HG03571 (cell line): ENCODE data around the gene SORL1.

Experiments used
- ATAC-seq: cut with Tn5 transposase; IDR thresholded peaks from one replicate; pipeline ENCODE4 v1.9.1; 2021; ENCODE audit not compliant: unreplicated experiment

The SORL1 gene

DNA sequence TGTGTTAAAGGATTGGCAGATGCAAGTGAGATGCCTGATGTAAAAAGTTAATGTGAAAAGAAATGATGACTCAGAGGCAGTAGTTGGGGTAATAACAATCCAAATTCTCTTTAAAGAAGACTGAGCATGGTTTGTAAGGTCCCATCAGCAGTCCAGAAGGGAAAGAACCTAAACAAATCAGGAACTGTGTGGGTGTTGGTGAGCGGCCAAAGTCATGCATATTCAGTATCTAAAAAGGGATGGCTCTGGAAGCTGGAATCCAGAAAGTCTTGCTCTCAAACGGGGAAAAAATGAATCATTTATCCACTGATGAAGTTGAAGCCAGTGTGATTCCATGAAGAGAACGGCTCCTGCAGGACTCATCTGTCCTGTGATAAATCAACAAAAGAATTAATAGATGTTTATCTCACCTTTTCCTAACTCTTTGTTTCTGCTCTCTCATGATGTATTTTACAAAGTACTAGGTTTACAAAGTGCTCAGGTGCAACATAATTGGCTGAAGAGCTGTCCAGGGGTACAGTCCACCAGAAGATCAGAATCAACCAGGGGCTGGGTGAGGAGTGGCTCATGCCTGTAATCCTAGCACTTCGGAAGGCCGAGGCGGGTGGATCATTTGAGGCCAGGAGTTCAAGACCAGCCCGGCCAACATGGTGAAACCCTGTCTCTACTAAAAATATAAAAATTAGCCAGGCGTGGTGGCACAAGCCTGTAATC is 21.1 kb downstream of the SORL1 start:
- no peak for ATAC-seq

DNA sequence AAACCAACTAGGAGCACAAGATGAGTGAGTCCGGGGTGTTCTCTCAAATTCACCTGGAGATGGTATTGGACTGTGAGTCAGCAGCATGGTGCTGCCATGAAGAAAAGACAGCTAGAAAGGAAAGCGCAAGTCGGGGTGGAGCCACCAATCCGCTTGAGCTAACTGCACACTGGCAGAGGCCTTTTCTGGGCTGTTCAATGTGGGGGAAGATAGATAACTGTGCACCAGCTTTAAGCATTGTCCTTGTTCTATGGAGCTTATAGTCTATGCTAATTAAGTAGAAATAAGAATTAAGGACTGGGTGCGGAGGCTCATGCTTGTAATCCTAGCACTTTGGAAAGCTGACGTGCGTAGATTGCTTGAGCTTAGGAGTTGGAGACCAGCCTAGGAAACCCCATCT is 22.6 kb downstream of the SORL1 start:
- ATAC-seq: no peak

DNA sequence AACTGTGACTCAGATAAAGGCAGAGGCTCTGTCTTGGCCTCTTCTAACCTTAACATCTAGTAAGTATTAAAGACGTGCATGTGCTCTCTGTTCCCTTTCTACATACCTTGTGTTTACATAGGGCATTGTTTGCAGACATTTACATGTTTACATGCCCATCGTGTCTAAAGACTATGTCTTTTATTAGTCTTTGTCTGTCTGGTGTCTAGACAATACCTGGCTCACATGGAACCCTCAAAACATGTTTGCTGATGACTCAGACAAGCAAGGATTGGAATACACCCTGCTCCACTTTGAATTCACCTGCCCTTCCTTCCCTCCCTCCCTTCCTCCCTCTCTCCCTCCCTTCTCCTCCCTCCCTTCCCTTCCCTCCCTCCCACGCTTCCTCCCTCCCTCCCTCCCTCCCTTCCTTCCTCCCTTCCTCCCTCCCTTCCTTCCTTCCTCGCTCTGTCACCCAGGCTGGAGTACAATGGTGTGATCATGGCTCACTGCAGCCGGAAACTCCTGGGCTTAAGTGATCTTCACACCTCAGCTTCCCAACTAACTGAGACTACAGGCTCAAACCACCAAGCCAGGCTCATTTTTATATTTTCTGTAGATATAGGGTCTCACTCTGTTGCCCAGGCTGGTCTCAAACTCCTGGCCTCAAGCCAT is 24.4 kb downstream of the SORL1 start:
- ATAC-seq: no peak

DNA sequence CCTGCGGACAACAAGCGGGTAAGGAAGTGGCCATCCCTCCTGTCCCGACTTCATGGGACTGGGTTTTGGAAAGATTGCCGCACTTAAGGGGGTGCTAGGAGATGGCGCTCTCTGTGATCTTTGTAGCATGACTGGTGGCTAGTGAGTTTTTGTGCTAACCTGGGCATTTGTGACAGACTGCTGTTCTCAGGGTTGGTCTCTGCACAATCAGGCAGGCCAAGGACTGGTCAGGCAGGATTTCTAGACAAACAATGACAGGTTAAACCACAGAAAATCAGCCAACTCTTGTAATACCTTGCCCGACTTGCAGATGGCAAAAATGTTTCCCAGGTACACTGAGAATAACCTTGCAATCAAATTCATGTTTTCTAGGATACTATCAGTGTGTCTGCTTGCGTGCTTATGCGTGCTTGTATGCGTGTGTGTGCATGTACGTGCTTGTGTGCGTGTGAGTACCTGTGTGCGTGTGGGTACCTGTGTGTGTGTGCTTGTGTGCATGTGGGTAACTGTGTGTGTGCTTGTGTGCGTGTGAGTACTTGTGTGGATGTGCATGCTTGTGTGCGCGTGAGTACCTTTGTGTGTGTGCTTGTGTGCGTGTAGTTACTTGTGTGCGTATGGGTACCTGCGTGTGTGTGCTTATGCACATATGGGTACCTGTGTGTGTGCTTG is 26.2 kb downstream of the SORL1 start:
- ATAC-seq: no peak

DNA sequence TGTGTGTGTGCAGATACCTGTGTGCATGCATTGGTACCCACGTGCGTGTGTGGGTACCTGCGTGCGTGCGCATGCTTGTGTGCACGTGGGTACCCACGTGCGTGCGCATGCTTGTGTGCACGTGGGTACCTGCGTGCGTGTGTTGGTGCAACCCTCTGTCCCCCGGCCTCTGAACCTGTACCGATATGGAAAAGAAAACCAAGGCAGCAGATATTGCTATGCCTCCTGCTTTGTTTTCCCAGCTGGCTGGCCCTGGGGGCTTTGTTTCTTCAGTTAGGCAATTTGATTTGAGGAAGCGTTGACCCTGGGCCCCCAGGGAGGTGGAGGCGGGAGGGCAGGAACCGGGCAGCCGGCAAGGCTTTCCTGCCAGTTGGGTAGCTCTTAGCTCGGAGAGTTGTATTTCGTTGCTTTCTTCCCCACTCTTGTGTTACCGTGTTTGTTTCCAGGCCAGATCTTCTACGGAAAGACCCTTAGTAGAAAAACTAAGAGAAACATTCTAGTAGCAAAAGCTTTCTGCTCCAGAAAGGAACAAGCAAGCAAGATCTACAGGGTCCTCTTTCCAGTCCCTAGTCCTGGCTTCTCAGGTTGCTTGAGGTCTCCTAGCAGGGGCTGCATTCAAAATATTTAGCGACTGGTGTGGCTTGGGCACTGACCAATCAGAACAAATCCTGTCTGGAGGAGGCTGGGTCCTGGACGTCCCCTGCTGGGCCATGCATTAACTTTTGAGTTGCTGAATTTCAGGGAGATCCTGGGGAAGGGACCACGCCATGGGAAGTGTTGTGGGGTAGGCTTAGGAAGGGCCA is 27.0 kb downstream of the SORL1 start:
- no peak for ATAC-seq

DNA sequence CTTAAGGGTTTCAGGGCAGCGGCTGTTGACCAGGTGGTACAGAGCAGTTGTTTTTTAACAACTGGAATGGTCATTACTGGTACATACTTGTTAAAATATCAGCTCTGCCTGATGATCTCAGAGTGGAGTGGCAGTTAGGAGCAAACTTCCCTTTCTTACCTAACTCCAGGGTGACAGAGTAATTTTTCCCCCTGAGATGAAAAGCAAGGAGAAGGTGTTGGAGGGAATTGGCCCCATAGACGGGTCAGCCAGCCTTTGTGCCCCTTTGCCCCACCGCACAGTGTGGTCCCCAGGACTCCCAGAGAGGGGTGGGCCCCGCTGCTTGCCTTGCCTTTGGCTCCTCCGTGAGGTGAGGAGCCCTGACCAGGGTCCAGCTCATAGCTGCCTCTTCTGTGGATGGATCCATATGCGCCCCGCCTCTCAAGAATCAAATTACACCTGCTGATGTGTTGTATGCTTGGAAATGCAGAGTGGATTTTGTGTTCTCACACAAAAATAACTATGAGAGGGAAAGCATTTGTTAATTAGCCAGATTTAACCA is 27.7 kb downstream of the SORL1 start:
- no peak for ATAC-seq

DNA sequence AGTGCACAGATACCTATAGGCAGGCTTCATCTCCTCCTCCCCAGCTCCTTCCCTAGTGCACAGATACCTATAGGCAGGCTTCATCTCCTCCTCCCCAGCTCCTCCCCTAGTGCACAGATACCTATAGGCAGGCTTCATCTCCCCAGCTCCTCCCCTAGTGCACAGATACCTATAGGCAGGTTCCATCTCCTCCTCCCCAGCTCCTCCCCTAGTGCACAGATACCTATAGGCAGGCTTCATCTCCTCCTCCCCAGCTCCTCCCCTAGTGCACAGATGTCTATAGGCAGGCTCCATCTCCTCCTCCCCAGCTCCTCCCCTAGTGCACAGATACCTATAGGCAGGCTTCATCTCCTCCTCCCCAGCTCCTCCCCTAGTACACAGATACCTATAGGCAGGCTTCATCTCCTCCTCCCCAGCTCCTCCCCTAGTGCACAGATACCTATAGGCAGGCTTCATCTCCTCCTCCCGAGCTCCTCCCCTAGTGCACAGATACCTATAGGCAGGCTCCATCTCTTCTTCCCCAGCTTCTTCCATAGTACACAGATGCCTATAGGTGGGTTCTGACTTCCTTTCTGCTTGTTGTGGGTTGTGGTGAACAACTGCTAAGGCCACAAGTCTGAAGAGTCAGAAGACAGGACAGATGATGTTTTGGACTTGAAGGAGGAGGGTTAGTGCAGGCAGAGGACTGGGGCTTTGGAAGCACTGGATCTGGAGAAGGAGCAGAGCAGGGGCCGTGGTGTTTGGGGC is 29.5 kb downstream of the SORL1 start:
- peak; percentile 46 for ATAC-seq

DNA sequence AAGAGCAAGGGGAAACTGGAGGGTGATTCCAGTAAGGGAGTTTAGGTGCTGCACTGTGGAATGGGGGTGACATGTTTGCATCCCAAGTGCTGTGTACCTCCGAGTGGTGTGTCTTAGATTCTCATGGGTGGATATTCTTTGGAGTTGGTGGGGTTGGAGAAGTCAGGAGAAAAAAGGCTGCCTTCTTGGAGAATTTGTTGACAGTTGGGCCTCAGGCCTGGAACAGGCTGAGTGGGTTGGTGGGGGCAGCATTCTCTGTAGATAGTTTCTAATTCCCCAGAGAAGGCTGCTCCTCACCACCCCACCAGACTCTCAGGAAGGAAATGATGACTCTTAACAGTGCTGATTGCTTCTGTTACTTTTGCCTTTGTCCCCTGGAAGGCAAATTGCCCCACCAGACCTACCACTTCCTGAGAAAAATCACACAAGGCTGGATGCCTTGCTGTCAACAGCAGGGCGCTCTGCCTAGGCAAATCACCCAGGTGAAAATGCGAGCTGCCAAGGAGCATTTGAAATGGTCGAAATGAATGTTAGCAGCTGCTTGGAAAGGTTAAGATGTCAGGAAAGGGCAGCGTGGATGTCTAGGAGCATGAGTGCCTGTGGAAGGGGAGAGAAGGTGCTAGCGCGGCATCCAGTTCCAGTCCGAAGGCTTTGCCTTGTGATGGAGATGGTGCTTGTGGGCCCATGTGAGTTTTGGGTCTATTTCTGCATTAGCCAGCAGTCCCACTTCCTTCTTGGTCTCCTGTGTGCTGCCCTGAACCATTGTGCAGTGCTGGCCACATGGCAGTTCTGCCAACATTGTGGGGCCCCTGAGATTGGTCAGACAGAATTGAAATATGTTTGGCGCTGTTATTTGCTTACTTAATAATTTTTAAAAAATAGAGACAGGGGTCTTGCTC is 30.4 kb downstream of the SORL1 start:
- peak; percentile 77 for ATAC-seq

DNA sequence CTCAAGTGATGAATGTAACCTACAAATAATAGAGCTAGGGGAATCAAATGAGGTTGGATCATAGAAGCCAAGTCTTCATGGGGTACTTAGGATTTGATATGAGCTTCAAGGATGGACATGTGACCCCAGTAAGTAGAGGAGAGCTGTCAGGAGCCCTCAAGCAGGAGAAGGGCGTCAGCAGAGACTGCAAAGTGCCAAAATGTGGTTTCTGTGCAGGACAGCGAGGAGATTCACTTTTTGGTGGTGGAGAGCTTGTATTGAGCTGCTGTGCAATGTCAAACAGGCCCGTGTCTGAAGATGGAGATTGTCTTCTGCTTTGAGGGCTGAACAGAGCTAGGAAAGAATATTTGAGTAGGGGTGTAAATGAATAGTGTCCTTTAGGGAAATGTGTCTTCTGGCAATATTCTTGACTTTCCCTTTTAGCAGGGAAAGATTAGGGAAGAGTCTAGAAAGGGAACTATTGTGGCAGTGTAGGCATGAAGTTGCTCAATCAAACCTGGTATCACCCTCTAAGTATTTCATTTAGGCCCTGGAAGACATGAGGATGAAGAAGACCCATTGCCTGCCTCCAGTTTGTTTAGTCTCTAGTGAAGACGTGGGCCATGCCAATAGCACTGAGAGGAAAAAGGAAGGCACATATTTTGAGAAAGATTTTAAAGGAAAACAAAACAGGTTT is 31.8 kb downstream of the SORL1 start:
- no peak for ATAC-seq

DNA sequence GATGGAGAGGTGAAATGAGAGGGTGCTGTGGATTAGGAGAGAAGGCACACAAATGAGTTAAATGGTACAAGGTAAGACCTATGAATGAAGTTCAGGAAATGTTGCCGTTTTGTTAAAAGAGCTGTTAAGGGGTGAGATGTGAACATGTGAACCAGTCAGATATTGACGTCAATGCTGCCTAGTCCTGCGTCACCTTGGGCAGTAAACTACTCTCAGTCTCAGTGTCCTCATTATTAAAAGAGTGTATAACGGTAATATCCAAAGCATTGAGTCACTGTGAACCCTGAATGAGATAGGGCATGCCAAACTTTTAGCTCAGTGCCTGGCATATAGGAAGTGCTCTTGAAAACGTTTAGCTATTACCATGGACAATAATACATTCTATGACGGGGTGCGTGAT is 33.1 kb downstream of the SORL1 start:
- ATAC-seq: no peak

DNA sequence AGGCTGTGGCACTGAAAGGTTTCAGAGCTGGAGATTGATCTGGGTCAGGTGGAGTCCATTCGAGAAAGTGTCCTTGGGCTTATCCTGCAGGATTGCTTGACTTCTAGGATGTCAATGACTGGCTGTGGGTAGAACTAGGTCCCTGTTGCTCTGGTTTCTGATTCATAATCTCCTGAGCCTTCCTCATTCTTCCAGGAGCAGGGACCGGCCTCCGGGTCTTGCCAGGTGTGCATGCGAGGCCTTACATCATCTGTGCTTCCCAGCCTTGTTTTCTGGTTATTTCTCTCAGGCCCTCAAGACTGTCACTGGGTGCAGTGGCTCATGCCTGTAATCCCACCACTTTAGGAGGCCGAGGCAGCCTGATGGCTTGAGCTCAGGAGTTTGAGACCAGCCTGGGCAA is 33.9 kb downstream of the SORL1 start:
- ATAC-seq: no peak

DNA sequence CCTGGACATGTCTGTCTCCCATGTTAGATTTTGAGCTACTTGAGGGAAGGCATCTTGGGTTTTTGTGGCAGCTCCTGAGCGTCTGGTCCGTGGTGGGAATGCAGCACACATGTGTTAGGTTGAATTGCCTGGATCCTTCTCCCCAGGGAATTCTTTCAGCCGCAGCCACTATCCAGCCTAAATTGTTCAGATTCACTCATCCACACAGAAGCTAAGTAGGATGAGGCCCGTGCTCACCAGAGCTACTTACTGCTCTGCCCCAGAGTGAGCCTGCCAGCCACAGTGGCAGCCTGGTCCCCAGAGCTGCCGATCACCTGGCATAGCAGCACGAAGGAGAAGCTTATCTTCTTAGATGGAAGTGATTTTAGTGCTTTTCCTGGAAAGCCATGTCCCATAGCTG is 35.1 kb downstream of the SORL1 start:
- ATAC-seq: no peak

DNA sequence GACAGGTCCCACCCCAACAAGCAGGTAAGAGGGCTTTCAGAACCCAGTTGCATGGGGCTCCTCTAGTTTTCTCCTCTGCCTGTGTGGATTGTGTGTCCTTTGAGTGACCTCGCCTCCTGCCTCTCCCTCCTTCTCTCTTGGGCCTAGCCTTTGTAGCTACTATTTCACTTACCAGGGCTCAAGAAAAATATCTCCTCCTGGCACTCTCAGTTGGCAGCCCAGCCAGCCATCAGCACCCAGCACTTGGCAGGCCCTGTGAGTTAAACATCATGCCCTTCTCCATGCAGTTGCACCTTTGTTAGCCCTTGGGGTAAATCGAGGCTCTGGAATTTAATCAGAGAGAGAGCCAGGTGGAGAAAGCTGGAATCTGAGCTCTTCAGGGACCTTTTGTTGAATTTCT is 36.1 kb downstream of the SORL1 start:
- ATAC-seq: no peak

DNA sequence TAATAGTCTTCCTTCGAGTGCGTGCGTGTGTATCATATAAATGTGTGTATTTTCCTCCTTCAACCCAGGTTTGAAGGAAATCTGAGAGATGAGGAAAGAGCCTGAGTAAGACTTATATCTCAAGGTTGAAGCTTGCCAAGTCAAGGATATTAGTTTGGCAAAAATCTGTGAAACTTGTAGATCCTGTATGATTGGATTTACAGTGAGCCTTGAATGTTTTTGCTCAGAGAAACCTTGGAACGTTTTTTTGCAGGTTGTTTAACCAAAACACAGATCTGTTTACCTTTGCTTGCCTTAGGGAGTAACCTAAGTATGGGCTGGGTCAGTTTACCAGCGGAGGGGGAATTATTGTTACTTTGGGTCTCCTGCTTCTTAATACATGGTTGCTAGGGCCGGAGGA is 36.5 kb downstream of the SORL1 start:
- ATAC-seq: no peak

DNA sequence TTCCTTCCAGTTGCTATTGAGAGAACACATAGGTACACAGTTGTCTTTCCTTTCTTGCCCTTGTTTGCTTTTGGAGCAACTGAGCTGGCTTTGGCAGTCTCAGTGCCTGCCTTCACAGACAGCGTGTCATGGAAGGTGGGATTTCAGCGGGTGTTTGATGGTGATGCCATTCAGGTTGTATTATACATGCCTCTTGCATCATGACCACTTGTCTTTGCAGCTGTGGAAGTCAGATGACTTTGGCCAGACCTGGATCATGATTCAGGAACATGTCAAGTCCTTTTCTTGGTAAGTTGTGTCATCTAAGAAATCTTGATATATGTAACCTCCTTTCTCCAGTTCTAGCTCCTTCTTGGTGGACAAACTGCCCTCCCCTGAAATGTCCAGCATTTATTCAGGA is 37.7 kb downstream of the SORL1 start:
- ATAC-seq: no peak

DNA sequence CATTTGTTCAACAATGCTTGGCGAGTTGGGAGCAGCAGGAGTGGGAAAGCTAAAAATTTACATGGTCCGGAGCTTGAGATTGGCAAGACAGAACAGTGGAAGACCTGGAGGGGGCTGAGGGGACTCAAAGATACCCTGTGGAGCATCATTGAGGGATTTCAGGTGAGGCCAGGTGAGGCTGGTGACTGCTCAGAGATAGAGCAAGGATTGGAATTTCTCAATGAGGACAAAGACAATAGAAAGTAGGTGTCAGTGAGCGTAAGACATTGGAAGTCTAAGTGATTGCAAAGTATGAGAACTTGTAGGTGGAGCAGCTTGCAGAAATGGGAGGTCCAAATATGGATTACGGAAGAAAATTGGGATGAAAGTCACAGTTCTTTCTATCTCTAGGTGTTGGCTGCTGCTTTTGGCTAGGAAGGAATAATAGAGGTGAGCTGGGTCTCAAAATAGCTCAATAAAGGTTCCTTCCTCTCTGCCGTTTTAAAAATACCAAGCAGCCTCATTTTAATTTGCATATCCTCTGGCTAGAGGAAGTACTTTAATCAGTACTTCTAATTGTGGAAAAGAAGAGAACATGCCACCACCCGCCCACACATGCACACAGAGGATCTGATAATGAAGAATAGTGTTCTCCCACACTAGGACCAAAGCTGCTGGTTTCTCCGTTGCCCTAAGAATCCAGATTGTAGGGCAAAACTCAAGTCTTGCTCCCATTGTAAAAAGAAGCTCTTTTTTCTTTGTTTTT is 42.4 kb downstream of the SORL1 start:
- peak; percentile 85 for ATAC-seq

DNA sequence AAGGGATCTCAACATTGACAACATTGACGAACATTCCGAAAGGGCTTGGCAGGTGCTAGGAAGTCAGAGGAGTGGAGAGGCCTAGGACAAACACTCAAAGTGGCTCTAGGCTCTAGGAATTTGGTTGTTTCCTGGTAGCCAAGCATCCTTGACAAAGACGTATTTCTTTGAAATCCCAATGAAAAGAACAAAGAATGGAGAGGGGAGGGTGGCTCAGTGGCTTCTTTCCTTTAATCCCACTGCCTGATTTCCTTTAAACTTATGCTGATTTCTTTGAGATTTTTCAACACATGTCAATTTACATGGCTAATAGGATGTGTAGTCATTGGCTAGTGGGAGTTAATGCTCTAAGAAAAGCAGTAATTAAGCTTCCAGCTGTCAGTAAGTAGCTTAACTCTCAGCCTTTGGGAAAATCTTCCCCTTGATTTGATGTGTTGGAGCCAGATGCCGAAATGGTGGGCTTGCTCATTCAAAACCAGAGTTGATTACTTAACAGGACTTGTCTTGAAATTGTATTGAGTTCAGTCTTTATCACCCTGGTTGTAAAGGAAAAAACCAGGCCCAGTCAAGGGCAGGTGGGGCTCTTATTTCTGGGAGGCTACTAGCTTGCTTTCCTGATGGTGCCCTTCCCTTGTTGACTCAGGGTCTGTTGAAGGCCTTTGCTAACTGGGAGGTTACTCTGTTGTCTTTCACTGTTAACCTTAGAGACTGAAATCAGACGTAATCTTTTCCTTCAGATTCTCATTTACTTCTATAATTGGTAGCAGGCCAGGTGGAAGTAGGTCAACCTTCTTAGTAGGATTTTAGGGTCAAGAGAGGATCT is 45.3 kb downstream of the SORL1 start:
- no peak for ATAC-seq
